ENCODE data around the gene MXRA8. TPM values are rescaled to one million over a fixed set of nuclear protein-coding genes. Genes with fewer than 3 reads are reported as not detected.

MXRA8 gene
- total RNA-seq, 2 donors from 2014 or later = 28.3 to 29.2 TPM

DNA sequence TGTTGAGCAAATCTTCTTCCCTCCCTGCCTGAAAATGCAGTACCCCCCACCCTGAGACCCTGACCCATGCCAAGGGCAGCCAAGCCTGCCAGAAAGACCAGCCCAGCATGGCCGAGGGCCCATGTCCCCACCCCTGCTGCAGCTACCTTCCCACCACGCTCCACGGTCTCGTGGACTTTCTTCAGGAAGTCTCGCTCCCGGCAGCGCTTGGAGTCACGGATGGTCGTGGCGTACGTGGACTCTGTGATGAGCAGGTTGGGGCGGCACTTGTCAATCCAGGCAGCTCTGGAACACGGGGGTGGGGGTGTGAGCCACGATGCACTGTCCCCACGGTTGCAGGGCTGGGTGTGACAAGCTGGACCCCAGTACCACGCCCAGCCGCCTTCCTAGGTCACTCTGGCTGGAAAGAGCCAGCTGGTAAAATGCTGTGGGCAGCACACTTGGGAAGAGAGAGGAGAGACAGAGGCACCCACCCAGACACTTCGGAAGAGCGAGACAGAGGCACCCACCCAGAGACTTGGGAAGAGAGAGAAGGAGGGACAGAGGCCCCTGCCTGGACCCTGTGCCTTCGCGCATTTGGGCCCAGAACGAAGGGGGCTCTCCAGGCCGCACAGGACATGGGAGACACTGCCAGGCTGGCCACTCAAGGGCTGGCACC, 43.5 kb downstream of the MXRA8 start:
- Histone ChIP-seq H3K9me3 (ENCODE audit: control insufficient read depth, low read length) (no peaks in the 10 kb centered on the region), H3K9ac (ENCODE audit: extremely low read depth, low read length, poor library complexity, severe bottlenecking) (no peak overlapping the region), H3K4me3 (ENCODE audit: low read length) (no peak overlapping the region), H3K4me1 (ENCODE audit: control insufficient read depth, insufficient read depth, low read length) (no peaks in the 10 kb centered on the region), H3K27ac (ENCODE audit: low read depth, low read length) (peak overlapping the region; percentile 63), H3K36me3 (ENCODE audit: control insufficient read depth, insufficient read depth, low read length) (peaks cover 60% of the 10 kb centered on the region), H3K27me3 (ENCODE audit: control insufficient read depth, insufficient read depth, low read length, poor library complexity, severe bottlenecking) (no peaks in the 10 kb centered on the region)
- WGBS, 2 experiments (ENCODE audit: insufficient coverage in 1 of 2, insufficient read length in 1 of 2) = 96 to 98% methylated on average over 21 to 23 of the region's 23 CpGs
- Mint-ChIP-seq H3K4me3 (no peak overlapping the region), H3K27ac (peak overlapping the region; percentile 52), H3K9me3 (no peaks in the 10 kb centered on the region), H3K27me3 (ENCODE audit: insufficient read depth) (no peaks in the 10 kb centered on the region), H3K36me3 (ENCODE audit: low read depth) (peaks cover 37% of the 10 kb centered on the region), H3K4me1 (peaks cover 3% of the 10 kb centered on the region)
- TF ChIP-seq, protein P1, sequence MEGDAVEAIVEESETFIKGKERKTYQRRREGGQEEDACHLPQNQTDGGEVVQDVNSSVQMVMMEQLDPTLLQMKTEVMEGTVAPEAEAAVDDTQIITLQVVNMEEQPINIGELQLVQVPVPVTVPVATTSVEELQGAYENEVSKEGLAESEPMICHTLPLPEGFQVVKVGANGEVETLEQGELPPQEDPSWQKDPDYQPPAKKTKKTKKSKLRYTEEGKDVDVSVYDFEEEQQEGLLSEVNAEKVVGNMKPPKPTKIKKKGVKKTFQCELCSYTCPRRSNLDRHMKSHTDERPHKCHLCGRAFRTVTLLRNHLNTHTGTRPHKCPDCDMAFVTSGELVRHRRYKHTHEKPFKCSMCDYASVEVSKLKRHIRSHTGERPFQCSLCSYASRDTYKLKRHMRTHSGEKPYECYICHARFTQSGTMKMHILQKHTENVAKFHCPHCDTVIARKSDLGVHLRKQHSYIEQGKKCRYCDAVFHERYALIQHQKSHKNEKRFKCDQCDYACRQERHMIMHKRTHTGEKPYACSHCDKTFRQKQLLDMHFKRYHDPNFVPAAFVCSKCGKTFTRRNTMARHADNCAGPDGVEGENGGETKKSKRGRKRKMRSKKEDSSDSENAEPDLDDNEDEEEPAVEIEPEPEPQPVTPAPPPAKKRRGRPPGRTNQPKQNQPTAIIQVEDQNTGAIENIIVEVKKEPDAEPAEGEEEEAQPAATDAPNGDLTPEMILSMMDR (conservative IDR thresholded peaks at IDR 0.05) = no peak
- DNase-seq = no peak

DNA sequence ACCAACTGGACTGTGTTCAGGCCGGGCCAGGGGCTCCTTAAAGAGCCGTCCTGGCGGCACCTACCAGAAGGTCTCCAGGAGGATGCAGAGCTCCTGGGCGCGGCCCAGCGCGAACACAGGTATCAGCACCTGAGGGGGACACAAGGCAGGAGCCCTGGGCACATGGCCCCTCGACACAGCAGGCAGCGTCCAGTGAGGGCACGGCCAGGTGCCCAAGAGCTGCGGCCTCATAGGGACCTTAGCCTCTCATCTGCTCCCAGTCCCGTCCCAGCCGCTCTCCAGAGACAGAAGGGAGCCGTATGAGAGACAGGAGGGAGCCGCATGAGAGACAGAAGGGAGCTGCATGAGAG, 44.1 kb downstream of the MXRA8 start:
- no peak for DNase-seq
- peaks cover 3% of the 10 kb centered on the region for H3K4me1 Mint-ChIP-seq
- Histone ChIP-seq H3K4me3 (ENCODE audit: low read length) (no peak overlapping the region), H3K9me3 (ENCODE audit: control insufficient read depth, low read length) (no peaks in the 10 kb centered on the region), H3K9ac (ENCODE audit: extremely low read depth, low read length, poor library complexity, severe bottlenecking) (no peak overlapping the region), H3K27me3 (ENCODE audit: control insufficient read depth, insufficient read depth, low read length, poor library complexity, severe bottlenecking) (no peaks in the 10 kb centered on the region), H3K36me3 (ENCODE audit: control insufficient read depth, insufficient read depth, low read length) (peaks cover 55% of the 10 kb centered on the region), H3K4me1 (ENCODE audit: control insufficient read depth, insufficient read depth, low read length) (no peaks in the 10 kb centered on the region), H3K27ac (ENCODE audit: low read depth, low read length) (no peak overlapping the region)
- 92 to 96% methylated on average over 15 of the region's 15 CpGs for WGBS, 2 experiments (ENCODE audit: insufficient coverage in 1 of 2, insufficient read length in 1 of 2)
- H3K36me3 Mint-ChIP-seq (ENCODE audit: low read depth) = peaks cover 32% of the 10 kb centered on the region
- no peaks in the 10 kb centered on the region for H3K27me3 Mint-ChIP-seq (ENCODE audit: insufficient read depth)
- H3K4me3 Mint-ChIP-seq = no peak overlapping the region
- TF ChIP-seq, protein P1 (conservative IDR thresholded peaks at IDR 0.05) = no peak
- H3K9me3 Mint-ChIP-seq = no peaks in the 10 kb centered on the region
- no peak overlapping the region for H3K27ac Mint-ChIP-seq

DNA sequence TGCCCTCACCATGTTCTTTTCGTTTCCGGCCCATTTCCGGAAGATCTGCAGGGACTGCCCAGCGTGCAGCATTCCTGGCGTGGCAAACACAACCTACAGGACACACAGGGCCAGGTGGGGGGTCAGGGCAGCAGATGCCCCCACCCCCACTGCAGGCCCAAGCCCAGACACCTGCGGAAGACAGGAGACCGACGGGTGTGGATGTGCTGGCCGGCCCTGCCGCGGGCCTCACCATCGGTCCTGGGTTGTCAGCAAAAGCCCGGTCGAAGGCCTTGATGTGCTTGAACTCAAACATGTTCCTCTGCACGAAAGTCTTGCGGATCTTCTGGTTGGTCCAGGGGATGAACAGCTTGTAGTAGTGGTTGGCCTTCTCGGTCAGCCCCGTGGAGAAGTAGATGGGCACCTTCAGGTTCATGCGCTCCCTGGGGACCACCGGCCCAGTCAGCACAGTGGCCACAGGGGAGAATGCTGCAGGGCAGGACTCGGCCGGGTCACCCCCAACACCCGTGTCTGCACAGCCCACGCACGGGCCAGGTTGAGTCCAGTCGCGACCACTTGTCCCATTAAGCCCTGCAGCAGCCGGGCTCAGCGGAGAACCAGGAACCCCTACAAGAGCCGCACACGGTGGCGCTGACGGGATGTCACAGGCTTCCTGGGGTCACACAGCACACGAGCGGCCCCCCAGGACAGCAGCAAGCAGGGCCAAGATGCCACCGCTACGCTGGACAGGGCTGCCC, 44.7 kb downstream of the MXRA8 start:
- H3K27me3 Mint-ChIP-seq (ENCODE audit: insufficient read depth) = no peaks in the 10 kb centered on the region
- peaks cover 50% of the 10 kb centered on the region for H3K36me3 ChIP-seq (ENCODE audit: control insufficient read depth, insufficient read depth, low read length)
- H3K4me3 Mint-ChIP-seq = no peak overlapping the region
- peaks cover 3% of the 10 kb centered on the region for H3K4me1 Mint-ChIP-seq
- 90 to 93% methylated on average over 28 to 37 of the region's 37 CpGs for WGBS, 2 experiments (ENCODE audit: insufficient coverage in 1 of 2, insufficient read length in 1 of 2)
- no peak overlapping the region for H3K4me3 ChIP-seq (ENCODE audit: low read length)
- H3K27ac Mint-ChIP-seq = no peak overlapping the region
- no peak for DNase-seq
- no peaks in the 10 kb centered on the region for H3K9me3 Mint-ChIP-seq
- TF ChIP-seq, protein P1 (conservative IDR thresholded peaks at IDR 0.05) = no peak
- no peaks in the 10 kb centered on the region for H3K9me3 ChIP-seq (ENCODE audit: control insufficient read depth, low read length)
- no peak overlapping the region for H3K9ac ChIP-seq (ENCODE audit: extremely low read depth, low read length, poor library complexity, severe bottlenecking)
- H3K27ac ChIP-seq (ENCODE audit: low read depth, low read length) = no peak overlapping the region
- no peaks in the 10 kb centered on the region for H3K4me1 ChIP-seq (ENCODE audit: control insufficient read depth, insufficient read depth, low read length)
- no peaks in the 10 kb centered on the region for H3K27me3 ChIP-seq (ENCODE audit: control insufficient read depth, insufficient read depth, low read length, poor library complexity, severe bottlenecking)
- H3K36me3 Mint-ChIP-seq (ENCODE audit: low read depth) = peaks cover 29% of the 10 kb centered on the region

Data from endodermal cell (in vitro differentiated cells).